Amygdala (tissue), 56 donors: ENCODE measurements around the gene F11R.
A peak's percentile ranks its signal among the peaks of the same experiment; 100 is the strongest.
"Not testable (repeated sequence)": the region's sequence is repeated elsewhere in the genome, so short reads cannot be mapped to it uniquely, and the experiment has no call there.

Experiments
- DNase-seq, 56 donors: peaks; one replicate each; lab custom pipeline; 2025; lab: John Stamatoyannopoulos, UW

The F11R gene

GRCh38 chr1:161017181-161017580 is 3.8 kb downstream of the F11R start:
- DNase-seq: not testable (repeated sequence)

- not testable (repeated sequence) for DNase-seq
These were observed 4.3 kb downstream of the F11R start for GRCh38 chr1:161016683-161017082.

- DNase-seq: peak in 30 of 56 donors; percentile 4 to 70 (median 20)
These were observed 7.3 kb downstream of the F11R start for GRCh38 chr1:161013488-161014230.

GRCh38 chr1:161013131-161013487 is 7.8 kb downstream of the F11R start:
- DNase-seq: no peak

- no peak for DNase-seq
These were observed 8.5 kb downstream of the F11R start for GRCh38 chr1:161012420-161012819.

GRCh38 chr1:161009602-161010211 is 11.2 kb downstream of the F11R start:
- no peak for DNase-seq

- no peak for DNase-seq
These were observed 12.0 kb downstream of the F11R start for GRCh38 chr1:161008869-161009510.

- DNase-seq: no peak
These were observed 13.6 kb downstream of the F11R start for GRCh38 chr1:161007369-161007768.

- no peak for DNase-seq
These were observed 14.4 kb downstream of the F11R start for GRCh38 chr1:161006563-161006962.

GRCh38 chr1:161001525-161001924 is 19.4 kb downstream of the F11R start:
- DNase-seq: no peak

- no peak for DNase-seq
These were observed 20.0 kb downstream of the F11R start for GRCh38 chr1:161000736-161001480.

GRCh38 chr1:160999376-160999775 is 21.6 kb downstream of the F11R start:
- no peak for DNase-seq

GRCh38 chr1:160997323-160998038 is 23.5 kb downstream of the F11R start:
- DNase-seq: peak in 29 of 56 donors; percentile 2 to 55 (median 15)

GRCh38 chr1:160996178-160996577 is 24.8 kb downstream of the F11R start:
- no peak for DNase-seq

GRCh38 chr1:160993544-160994193 is 27.3 kb downstream of the F11R start:
- DNase-seq: no peak

- not testable (repeated sequence) for DNase-seq
These were observed 28.9 kb downstream of the F11R start for GRCh38 chr1:160992036-160992435.

- DNase-seq: no peak
These were observed 33.4 kb downstream of the F11R start for GRCh38 chr1:160987359-160988050.

- no peak for DNase-seq
These were observed 35.2 kb downstream of the F11R start for GRCh38 chr1:160985723-160986122.
